Neural cell (in vitro differentiated cells): ENCODE results near the gene PTCD1. TPM values are rescaled to one million over a fixed set of nuclear protein-coding genes. Genes with fewer than 3 reads are reported as not detected.

Experiments
- H2AFZ ChIP-seq: fragments of 200-600, 300-800 bp; sonication (generic), shearing (Covaris generic); 2 replicates; pipeline ENCODE4 v1.6.0; 2014; ENCODE audit warnings: low read depth, mild to moderate bottlenecking, antibody characterized with exemption, low read length, moderate library complexity
- H3F3A ChIP-seq: fragments of 200-600 bp; shearing (Covaris generic); 2 replicates; pipeline ENCODE4 v1.6.1; 2016; ENCODE audit warnings: mild to moderate bottlenecking, moderate library complexity, mixed read lengths, antibody characterized with exemption, low read length; ENCODE audit not compliant: insufficient read depth, poor library complexity, severe bottlenecking
- H3K27ac ChIP-seq: fragments of 200-600, 300-800 bp; sonication (generic), shearing (Covaris generic); 2 replicates; pipeline ENCODE4 v1.5.1; 2014; ENCODE audit warnings: mild to moderate bottlenecking, low read length, moderate library complexity
- H3K27me3 ChIP-seq: fragments of 300-800, 200-600 bp; sonication (generic), shearing (Covaris generic); 2 replicates; pipeline ENCODE4 v1.6.0; 2014; ENCODE audit warnings: mild to moderate bottlenecking, low read depth, low read length, moderate library complexity; ENCODE audit not compliant: insufficient read depth
- H3K36me3 ChIP-seq: fragments of 300-800, 200-600 bp; sonication (generic), shearing (Covaris generic); 2 replicates; pipeline ENCODE4 v1.5.1; 2014; ENCODE audit warnings: mild to moderate bottlenecking, antibody characterized with exemption, low read length, moderate library complexity; ENCODE audit not compliant: insufficient read depth
- H3K4me2 ChIP-seq: fragments of 300-800, 200-600 bp; sonication (generic), shearing (Covaris generic); 2 replicates; pipeline ENCODE4 v1.6.0; 2014; ENCODE audit warnings: mild to moderate bottlenecking, low read length
- H3K4me3 ChIP-seq: fragments of 300-800, 200-600 bp; sonication (generic), shearing (Covaris generic); 2 replicates; pipeline ENCODE4 v1.5.1; 2014; ENCODE audit warnings: mild to moderate bottlenecking, low read length, moderate library complexity
- H3K79me2 ChIP-seq: fragments of 200-600 bp; shearing (Covaris generic); replicated peaks from 2 replicates; pipeline ENCODE4 v1.6.0; 2014; ENCODE audit warnings: mild to moderate bottlenecking, low read length, moderate library complexity; ENCODE audit not compliant: insufficient read depth
- H3K9ac ChIP-seq: fragments of 300-800, 200-600 bp; sonication (generic), shearing (Covaris generic); 2 replicates; pipeline ENCODE4 v1.6.1; 2016; ENCODE audit warnings: mild to moderate bottlenecking, low read length, mixed read lengths
- H3K9me2 ChIP-seq: fragments of 200-600 bp; shearing (Covaris generic); 2 replicates; pipeline ENCODE4 v1.6.1; 2016; ENCODE audit warnings: mild to moderate bottlenecking, low read length, mixed read lengths; ENCODE audit not compliant: insufficient read depth
- H3K9me3 ChIP-seq: fragments of 200-600, 300-800 bp; sonication (generic), shearing (Covaris generic); 2 replicates; pipeline ENCODE4 v1.6.1; 2016; ENCODE audit warnings: mild to moderate bottlenecking, mixed run types, low read length, moderate library complexity, mixed read lengths
- H4K20me1 ChIP-seq: fragments of 200-600 bp; shearing (Covaris generic); 2 replicates; pipeline ENCODE4 v1.6.1; 2016; ENCODE audit warnings: mild to moderate bottlenecking, mixed run types; ENCODE audit not compliant: insufficient read depth
- EP300 ChIP-seq: fragments of 450-650 bp; conservative IDR thresholded peaks from 2 replicates; pipeline ENCODE4 v1.6.1; 2014; ENCODE audit warnings: antibody characterized with exemption, mild to moderate bottlenecking, moderate library complexity; ENCODE audit not compliant: poor library complexity, severe bottlenecking
- EZH2 ChIP-seq: fragments of 200-600, 300-800 bp; shearing (Covaris generic), sonication (generic); IDR thresholded peaks from 2 replicates; pipeline ENCODE4 v1.6.1; 2014; ENCODE audit warnings: antibody characterized with exemption, low read length, borderline replicate concordance, mild to moderate bottlenecking; ENCODE audit not compliant: insufficient read depth, poor library complexity, severe bottlenecking
- MXI1 ChIP-seq: fragments of 450-650 bp; conservative IDR thresholded peaks from 2 replicates; pipeline ENCODE4 v1.6.1; 2014; ENCODE audit warnings: antibody characterized with exemption, mild to moderate bottlenecking; ENCODE audit not compliant: poor library complexity, severe bottlenecking
- POLR2AphosphoS5 ChIP-seq: IDR thresholded peaks from 2 replicates; pipeline ENCODE4 v1.6.1; 2012
- RAD21 ChIP-seq: fragments of 450-650 bp; conservative IDR thresholded peaks from 2 replicates; pipeline ENCODE4 v1.6.1; 2014; ENCODE audit warnings: antibody characterized with exemption, mild to moderate bottlenecking, moderate library complexity
- REST ChIP-seq: IDR thresholded peaks from 2 replicates; pipeline ENCODE4 v1.6.1; 2012; ENCODE audit warnings: borderline replicate concordance
- SMC3 ChIP-seq: fragments of 450-650 bp; conservative IDR thresholded peaks from 2 replicates; pipeline ENCODE4 v1.6.1; 2014; ENCODE audit warnings: antibody characterized with exemption, mild to moderate bottlenecking, moderate library complexity; ENCODE audit not compliant: poor library complexity
- polyA plus RNA-seq: library from polyadenylated mRNA; depleted of rRNA; stranded (reverse); fragments of >200 nt; gene quantifications from 2 replicates; pipeline ENCODE4 v1.2.3, GENCODE V29; 2014
- TF ChIP-seq, protein P1 (sequence below): fragments of 450-650 bp; IDR thresholded peaks from 2 replicates; pipeline ENCODE4 v1.5.1; 2014; ENCODE audit warnings: antibody characterized with exemption, mild to moderate bottlenecking, moderate library complexity; ENCODE audit not compliant: poor library complexity, severe bottlenecking

Gene PTCD1
- polyA plus RNA-seq, 1 donor from 2014 or later, result 4.0 TPM

DNA sequence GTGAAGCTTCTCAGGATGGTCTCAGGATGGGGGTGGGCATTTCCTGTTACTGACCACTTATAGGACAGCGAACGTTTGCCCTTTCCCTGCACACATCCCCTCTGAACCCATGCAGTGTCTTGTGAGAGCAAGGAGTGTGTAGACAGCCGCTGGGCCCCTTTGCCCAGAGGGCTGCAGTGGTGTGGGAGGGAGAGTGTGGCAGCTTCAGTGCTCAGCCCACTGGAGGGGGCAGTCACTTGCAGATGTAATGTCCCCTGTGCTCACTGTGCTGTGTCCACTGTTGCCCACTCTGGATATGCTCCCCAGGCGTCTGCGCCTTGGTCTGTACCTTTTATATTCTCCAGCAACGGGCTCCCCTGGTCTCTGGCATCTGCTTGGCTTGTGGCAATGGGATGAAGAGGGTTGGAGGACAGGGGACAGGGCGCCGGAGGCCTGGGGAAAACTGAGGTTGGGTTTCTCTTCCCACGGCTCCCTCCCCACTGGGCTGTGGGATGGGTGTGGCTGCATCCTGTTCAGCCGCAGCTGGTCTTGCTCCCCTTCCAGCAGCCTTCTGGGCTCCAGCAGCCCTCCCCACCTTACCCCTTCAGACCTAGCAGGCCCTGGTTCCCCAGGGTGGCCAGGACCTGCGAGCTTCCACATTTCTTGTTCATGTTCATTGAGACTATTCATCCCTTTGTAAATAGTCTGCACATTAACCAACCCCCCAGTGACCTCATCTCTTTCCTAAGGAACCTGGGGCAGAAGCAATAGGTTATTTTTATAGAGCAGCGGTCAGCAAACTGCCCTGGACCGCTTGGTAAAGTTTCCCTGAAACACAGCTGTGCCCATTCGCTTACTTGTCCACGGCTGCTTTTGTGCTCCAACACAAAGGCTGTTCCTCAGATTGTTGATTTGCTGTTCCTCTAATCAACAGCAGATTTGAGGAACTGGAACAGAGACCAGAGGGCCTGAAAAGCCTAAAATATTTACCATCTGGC, 40.2 kb upstream of the PTCD1 start:
- H3K4me2 ChIP-seq, result no peak overlapping the region
- no peaks in the 10 kb centered on the region for H3F3A ChIP-seq
- H3K9me2 ChIP-seq, result no peaks in the 10 kb centered on the region
- H3K4me3 ChIP-seq, result no peak overlapping the region
- H3K27ac ChIP-seq, result no peak overlapping the region
- no peaks in the 10 kb centered on the region for H4K20me1 ChIP-seq
- peaks cover 7% of the 10 kb centered on the region for H3K36me3 ChIP-seq
- no peak overlapping the region for H2AFZ ChIP-seq
- H3K9ac ChIP-seq, result no peak overlapping the region
- H3K27me3 ChIP-seq, result no peaks in the 10 kb centered on the region
- TF ChIP-seq MXI1 (no peak), SMC3 (no peak), EZH2 (no peak), POLR2AphosphoS5 (no peak), REST (no peak), EP300 (no peak), RAD21 (no peak)
- TF ChIP-seq, protein P1, sequence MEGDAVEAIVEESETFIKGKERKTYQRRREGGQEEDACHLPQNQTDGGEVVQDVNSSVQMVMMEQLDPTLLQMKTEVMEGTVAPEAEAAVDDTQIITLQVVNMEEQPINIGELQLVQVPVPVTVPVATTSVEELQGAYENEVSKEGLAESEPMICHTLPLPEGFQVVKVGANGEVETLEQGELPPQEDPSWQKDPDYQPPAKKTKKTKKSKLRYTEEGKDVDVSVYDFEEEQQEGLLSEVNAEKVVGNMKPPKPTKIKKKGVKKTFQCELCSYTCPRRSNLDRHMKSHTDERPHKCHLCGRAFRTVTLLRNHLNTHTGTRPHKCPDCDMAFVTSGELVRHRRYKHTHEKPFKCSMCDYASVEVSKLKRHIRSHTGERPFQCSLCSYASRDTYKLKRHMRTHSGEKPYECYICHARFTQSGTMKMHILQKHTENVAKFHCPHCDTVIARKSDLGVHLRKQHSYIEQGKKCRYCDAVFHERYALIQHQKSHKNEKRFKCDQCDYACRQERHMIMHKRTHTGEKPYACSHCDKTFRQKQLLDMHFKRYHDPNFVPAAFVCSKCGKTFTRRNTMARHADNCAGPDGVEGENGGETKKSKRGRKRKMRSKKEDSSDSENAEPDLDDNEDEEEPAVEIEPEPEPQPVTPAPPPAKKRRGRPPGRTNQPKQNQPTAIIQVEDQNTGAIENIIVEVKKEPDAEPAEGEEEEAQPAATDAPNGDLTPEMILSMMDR, result no peak
- no peaks in the 10 kb centered on the region for H3K9me3 ChIP-seq
- H3K79me2 ChIP-seq, result peaks cover 29% of the 10 kb centered on the region

DNA sequence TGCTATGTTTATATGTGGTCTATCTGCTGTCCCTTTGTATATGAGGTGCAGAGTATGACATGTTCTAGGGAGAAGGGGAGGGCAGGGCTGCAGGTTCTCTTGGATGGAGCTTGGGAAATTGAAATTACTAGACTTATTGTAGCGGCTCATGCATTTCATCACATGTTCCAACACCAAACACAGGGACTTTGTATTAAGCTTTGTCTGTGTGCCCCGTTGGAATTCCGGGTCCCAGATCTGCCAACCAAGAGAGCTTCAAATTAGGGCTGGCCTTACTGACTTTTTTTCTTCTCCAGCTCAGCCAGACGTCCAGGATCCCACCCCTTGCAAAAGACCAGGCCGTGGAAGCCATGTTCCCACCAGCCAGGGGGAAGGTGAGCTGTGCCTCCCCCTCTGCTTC, 37.5 kb upstream of the PTCD1 start:
- TF ChIP-seq, protein P1, result no peak
- TF ChIP-seq REST, result no peak
- TF ChIP-seq RAD21, result no peak
- Histone ChIP-seq H3F3A (no peaks in the 10 kb centered on the region), H3K4me2 (no peak overlapping the region), H4K20me1 (no peaks in the 10 kb centered on the region), H3K36me3 (no peaks in the 10 kb centered on the region), H3K79me2 (peaks cover 38% of the 10 kb centered on the region), H3K9me3 (no peaks in the 10 kb centered on the region), H3K9me2 (no peaks in the 10 kb centered on the region), H2AFZ (no peak overlapping the region), H3K27me3 (no peaks in the 10 kb centered on the region), H3K4me3 (no peak overlapping the region), H3K27ac (no peak overlapping the region), H3K9ac (no peak overlapping the region)
